Mucosa of descending colon (tissue), 3 donors: Measurements from ENCODE around the gene VSIG10L2. TPM values are rescaled to one million over a fixed set of nuclear protein-coding genes. Genes with fewer than 3 reads are reported as not detected.

ENCODE experiments used
- ATAC-seq: fragments of 200-7000 bp; cut with Tn5 transposase; one replicate; pipeline ENCODE4 v1.9.1; 2020; ENCODE audit warnings: mild to moderate bottlenecking, moderate library complexity
- DNase-seq, 3 donors: peaks; one replicate each; pipeline ENCODE4 v3.0.0-alpha.2; 2020
- H3K36me3 ChIP-seq: fragments of 200-600 bp; one replicate; pipeline ENCODE4 v1.8.0; 2021; ENCODE audit warnings: low read depth, mild to moderate bottlenecking
- H3K4me1 ChIP-seq: fragments of 200-600 bp; one replicate; pipeline ENCODE4 v1.8.0; 2021; ENCODE audit warnings: low read depth, mild to moderate bottlenecking
- H3K4me3 ChIP-seq: fragments of 200-600 bp; one replicate; pipeline ENCODE4 v1.8.0; 2021; ENCODE audit warnings: mild to moderate bottlenecking
- H3K9me3 ChIP-seq: fragments of 200-600 bp; one replicate; pipeline ENCODE4 v1.8.0; 2021; ENCODE audit warnings: mild to moderate bottlenecking
- intact Hi-C, 2 donors: fragments of 100-400 bp; cut with DNase I in 1 of 2; cut with micrococcal nuclease in 1 of 2; formaldehyde crosslinking; loops; one replicate each; pipeline versions ENCODE4 v1.11.0 to v1.11.1; 2022; cut with DNase I, micrococcal nuclease
- total RNA-seq, 3 donors: library from RNA; stranded (reverse); fragmentation: NEBNext Ultra II Directional in 2 of 3; extraction: Animal tissue kit (Norgen Biotek cat#: 25700) in 2 of 3; gene quantifications; one replicate each; pipeline versions ENCODE4 v1.2.1 to v1.2.4, GENCODE V29; 2021 to 2023
- TF ChIP-seq, protein P1 (sequence below): fragments of 200-600 bp; IDR thresholded peaks from one replicate; pipeline ENCODE4 v1.8.0; 2022; ENCODE audit warnings: antibody characterized with exemption, mild to moderate bottlenecking
- donor health status: DM: no; HTN: no; CAD: no; lungs with moderate emphysema.
- donor health status: DM: no; HTN: no; CAD: no.
- donor health status: DM: no; HTN: yes; CAD: no.

The VSIG10L2 gene
- total RNA-seq, 3 donors from 2014 or later = 0.09 TPM; not detected in 2

DNA sequence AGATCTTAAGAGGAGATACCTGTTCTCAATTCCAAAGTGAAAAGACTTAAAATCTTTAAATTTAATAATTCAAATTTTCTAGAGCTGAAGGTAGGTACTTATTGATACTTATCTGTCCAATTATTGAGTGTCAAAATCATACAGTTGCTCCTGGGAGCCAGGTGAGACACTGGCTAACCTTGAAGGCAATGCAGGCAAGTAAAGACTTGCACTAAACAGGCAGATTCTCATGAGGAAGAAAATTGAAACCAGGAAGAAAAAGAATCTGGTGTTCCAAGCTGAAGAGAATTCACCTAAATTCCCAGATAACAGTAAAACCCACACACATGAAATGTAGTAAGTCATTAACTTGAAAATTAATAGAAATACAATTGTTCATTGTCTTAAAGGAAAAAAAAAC lies 30.3 kb downstream of the VSIG10L2 start:
- no peaks in the 10 kb centered on the region for H3K4me1 ChIP-seq
- ATAC-seq (no peak), DNase-seq (no peak)
- H3K9me3 ChIP-seq = no peaks in the 10 kb centered on the region
- TF ChIP-seq, protein P1, sequence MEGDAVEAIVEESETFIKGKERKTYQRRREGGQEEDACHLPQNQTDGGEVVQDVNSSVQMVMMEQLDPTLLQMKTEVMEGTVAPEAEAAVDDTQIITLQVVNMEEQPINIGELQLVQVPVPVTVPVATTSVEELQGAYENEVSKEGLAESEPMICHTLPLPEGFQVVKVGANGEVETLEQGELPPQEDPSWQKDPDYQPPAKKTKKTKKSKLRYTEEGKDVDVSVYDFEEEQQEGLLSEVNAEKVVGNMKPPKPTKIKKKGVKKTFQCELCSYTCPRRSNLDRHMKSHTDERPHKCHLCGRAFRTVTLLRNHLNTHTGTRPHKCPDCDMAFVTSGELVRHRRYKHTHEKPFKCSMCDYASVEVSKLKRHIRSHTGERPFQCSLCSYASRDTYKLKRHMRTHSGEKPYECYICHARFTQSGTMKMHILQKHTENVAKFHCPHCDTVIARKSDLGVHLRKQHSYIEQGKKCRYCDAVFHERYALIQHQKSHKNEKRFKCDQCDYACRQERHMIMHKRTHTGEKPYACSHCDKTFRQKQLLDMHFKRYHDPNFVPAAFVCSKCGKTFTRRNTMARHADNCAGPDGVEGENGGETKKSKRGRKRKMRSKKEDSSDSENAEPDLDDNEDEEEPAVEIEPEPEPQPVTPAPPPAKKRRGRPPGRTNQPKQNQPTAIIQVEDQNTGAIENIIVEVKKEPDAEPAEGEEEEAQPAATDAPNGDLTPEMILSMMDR = no peak
- no peak overlapping the region for H3K4me3 ChIP-seq
- intact Hi-C loops = no loop called here
- no peaks in the 10 kb centered on the region for H3K36me3 ChIP-seq

DNA sequence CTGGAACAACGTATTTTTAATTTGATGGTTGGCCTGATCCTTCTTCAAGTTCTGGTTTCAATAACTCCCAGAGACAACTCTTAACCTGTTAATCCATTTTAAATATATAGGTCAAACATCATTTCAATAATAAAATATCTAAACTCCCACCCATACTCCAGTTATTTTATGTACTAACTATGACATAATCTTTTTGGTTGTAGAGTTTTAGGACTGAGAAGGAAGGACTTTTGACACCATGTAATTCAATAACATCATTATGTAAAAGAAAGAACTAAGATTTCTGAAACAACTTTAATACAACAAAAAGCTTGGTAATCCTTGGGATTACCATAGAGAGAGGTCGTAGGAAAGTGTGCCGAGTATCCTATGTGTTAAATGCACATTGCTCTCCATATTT lies 31.5 kb downstream of the VSIG10L2 start:
- DNase-seq (no peak), ATAC-seq (no peak)
- intact Hi-C loops = no loop called here
- Histone ChIP-seq H3K36me3 (no peaks in the 10 kb centered on the region), H3K4me1 (no peaks in the 10 kb centered on the region), H3K9me3 (no peaks in the 10 kb centered on the region), H3K4me3 (no peak overlapping the region)
- TF ChIP-seq, protein P1 = no peak

DNA sequence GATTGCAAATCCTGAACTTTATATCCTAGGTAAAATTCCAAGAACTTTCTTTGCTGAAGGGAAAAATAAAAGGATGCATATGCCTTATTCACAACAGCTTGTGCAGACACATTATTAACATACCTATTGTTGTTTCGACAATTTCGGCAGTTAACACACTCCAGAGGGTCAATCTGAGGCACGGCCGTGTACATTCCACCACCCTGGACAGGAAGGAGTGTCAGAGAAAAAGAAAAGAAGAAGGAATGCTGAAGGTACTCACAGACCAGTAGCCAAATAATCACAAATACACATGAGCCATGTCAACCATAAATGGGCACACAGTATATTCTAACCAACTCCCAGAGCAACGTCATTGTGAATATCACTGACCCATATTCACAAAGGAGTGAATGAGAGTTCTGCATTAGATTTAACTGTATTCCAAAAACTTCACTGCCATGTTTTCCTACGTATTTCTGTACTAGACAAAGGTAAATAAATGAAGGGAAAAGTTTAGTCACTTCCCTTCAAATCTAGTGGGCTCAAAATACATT lies 32.4 kb downstream of the VSIG10L2 start:
- H3K4me1 ChIP-seq = no peaks in the 10 kb centered on the region
- no peak overlapping the region for H3K4me3 ChIP-seq
- H3K9me3 ChIP-seq = no peaks in the 10 kb centered on the region
- TF ChIP-seq, protein P1 = no peak
- no peak for ATAC-seq
- intact Hi-C loops = no loop called here
- H3K36me3 ChIP-seq = no peaks in the 10 kb centered on the region
- DNase-seq = no peak

GRCh38 chr11:125978778-125979407 lies 33.0 kb downstream of the VSIG10L2 start:
- intact Hi-C loops = no loop called here
- Histone ChIP-seq H3K36me3 (no peaks in the 10 kb centered on the region), H3K4me1 (no peaks in the 10 kb centered on the region), H3K9me3 (no peaks in the 10 kb centered on the region), H3K4me3 (no peak overlapping the region)
- TF ChIP-seq, protein P1 = no peak
- DNase-seq = no peak
- no peak for ATAC-seq

DNA sequence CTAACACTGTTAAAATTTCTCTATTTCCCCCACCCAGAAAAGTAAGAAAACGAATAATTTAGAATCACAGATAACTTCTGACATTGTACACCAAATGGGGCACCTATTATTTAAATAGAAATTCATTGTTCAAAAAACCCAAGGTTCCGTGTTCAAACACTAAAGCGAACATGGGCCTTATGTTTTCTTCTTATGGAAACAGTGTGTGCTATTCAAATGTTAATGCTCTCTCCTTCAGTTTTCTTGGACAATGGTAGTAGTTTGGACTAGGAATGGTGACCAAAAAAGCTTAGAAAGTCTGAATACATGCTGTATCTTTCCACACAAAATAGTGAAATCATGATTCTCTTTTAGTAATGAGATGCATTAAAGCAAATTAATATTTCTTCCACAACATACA lies 33.7 kb downstream of the VSIG10L2 start:
- intact Hi-C loops = no loop called here
- no peaks in the 10 kb centered on the region for H3K36me3 ChIP-seq
- DNase-seq = no peak

More for the DNA sequence above, 33.7 kb downstream of the VSIG10L2 start:
- no peak for ATAC-seq
- no peaks in the 10 kb centered on the region for H3K9me3 ChIP-seq
- no peak overlapping the region for H3K4me3 ChIP-seq
- TF ChIP-seq, protein P1 = no peak
- no peaks in the 10 kb centered on the region for H3K4me1 ChIP-seq
